ENCODE measurements around the gene TRAF5.

GRCh38 chr1:211361202-211361601, 34.6 kb downstream of the TRAF5 start:
- TF ChIP-seq MAFK (IDR thresholded peaks at IDR 0.05; ENCODE audit: low read depth, low read length) = no peak
- TF ChIP-seq CEBPB (IDR thresholded peaks at IDR 0.05; ENCODE audit: low read depth, low read length) = no peak
- TF ChIP-seq, protein P1, sequence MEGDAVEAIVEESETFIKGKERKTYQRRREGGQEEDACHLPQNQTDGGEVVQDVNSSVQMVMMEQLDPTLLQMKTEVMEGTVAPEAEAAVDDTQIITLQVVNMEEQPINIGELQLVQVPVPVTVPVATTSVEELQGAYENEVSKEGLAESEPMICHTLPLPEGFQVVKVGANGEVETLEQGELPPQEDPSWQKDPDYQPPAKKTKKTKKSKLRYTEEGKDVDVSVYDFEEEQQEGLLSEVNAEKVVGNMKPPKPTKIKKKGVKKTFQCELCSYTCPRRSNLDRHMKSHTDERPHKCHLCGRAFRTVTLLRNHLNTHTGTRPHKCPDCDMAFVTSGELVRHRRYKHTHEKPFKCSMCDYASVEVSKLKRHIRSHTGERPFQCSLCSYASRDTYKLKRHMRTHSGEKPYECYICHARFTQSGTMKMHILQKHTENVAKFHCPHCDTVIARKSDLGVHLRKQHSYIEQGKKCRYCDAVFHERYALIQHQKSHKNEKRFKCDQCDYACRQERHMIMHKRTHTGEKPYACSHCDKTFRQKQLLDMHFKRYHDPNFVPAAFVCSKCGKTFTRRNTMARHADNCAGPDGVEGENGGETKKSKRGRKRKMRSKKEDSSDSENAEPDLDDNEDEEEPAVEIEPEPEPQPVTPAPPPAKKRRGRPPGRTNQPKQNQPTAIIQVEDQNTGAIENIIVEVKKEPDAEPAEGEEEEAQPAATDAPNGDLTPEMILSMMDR (conservative IDR thresholded peaks at IDR 0.05; ENCODE audit: low read depth, low read length) = no peak
- TF ChIP-seq POLR2A (IDR thresholded peaks at IDR 0.05; ENCODE audit: low read depth, low read length) = no peak
- TF ChIP-seq RCOR1 (IDR thresholded peaks at IDR 0.05; ENCODE audit: insufficient replicate concordance, low read length) = no peak
- no peak for TF ChIP-seq BHLHE40 (IDR thresholded peaks at IDR 0.05; ENCODE audit: low read depth, low read length)
- TF ChIP-seq, protein P2, sequence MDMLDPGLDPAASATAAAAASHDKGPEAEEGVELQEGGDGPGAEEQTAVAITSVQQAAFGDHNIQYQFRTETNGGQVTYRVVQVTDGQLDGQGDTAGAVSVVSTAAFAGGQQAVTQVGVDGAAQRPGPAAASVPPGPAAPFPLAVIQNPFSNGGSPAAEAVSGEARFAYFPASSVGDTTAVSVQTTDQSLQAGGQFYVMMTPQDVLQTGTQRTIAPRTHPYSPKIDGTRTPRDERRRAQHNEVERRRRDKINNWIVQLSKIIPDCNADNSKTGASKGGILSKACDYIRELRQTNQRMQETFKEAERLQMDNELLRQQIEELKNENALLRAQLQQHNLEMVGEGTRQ (IDR thresholded peaks at IDR 0.05; ENCODE audit: low read depth, low read length) = no peak
- no peak for TF ChIP-seq FOS (IDR thresholded peaks at IDR 0.05; ENCODE audit: low read depth, low read length)
- TF ChIP-seq RAD21 (IDR thresholded peaks at IDR 0.05; ENCODE audit: low read length) = no peak
- TF ChIP-seq, protein P3, sequence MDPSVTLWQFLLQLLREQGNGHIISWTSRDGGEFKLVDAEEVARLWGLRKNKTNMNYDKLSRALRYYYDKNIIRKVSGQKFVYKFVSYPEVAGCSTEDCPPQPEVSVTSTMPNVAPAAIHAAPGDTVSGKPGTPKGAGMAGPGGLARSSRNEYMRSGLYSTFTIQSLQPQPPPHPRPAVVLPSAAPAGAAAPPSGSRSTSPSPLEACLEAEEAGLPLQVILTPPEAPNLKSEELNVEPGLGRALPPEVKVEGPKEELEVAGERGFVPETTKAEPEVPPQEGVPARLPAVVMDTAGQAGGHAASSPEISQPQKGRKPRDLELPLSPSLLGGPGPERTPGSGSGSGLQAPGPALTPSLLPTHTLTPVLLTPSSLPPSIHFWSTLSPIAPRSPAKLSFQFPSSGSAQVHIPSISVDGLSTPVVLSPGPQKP (IDR thresholded peaks at IDR 0.05; ENCODE audit: borderline replicate concordance, low read depth, low read length) = no peak
- TF ChIP-seq MXI1 (IDR thresholded peaks at IDR 0.05; ENCODE audit: borderline replicate concordance, low read depth, low read length) = no peak
